Measurements from ENCODE around the gene PNCK.

PNCK gene

DNA sequence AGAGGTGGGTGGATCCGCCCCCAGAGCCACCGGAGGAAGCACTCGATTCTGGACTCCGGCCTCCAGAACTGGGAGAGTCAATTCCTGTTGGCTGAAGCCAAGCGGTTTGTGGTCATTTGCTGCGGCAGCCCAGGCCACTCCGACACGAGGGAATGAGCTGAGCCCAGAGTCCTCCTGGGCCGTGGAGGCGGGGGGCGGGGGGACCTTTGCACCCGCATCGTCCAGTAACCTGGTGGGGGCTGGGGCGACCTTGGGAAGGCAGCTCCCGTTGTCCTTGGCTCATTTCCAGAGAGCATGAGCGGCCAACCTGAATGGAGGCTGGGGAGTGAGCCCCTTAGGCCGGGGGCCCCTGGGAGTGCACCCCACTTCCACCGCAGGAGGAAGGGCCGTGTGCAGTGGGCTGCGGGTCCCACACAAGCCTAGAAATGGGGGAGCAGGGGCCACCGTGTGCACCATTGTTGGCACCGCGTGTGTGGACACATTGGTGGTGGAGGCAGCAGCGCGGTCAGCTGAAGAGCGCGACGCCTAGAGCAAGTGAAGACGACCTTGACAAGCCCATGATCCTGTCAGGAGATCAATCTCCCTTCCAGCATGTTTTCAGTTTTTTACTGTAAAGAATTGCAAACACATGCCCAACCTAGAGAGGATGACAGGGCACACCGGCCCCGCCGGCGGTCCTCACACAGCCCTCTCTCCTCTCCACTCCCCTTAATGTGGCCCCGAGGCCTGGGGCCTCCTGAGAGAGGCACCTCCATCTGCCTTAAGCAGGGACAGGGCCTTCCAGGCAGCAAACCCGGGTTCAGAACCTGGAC is 46.5 kb downstream of the PNCK start:
- DNase-seq: no peak

DNA sequence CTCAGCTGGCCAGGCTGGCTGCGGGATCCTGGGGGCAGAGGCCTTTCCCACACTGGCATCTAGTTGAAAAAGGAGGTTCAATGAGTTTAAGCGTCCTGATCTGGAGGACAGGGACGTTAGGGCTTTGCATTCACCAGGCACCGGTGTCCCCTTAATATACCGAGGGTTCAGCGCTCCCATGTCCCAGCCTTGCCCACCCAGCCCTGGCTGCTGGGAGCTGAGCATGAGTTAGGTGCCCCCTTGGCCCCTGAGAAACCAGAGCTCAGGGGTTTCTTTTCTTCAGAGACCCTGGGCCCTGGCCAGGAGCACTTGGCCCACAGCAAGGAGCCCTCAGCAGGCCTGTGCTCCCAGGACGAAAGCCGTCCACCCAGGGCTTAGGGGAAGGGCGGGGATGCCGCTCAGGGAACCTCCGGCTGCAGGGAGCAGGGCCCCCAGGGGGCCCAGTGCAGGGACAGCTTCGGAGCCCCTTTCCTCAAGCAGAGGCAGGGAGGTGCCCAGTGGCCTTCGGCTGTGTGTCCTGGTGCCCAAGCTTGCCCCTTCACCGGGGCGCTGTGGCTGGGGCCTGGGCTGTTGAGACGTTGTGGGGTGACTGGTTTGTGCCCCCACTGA is 47.5 kb downstream of the PNCK start:
- DNase-seq: no peak

DNA sequence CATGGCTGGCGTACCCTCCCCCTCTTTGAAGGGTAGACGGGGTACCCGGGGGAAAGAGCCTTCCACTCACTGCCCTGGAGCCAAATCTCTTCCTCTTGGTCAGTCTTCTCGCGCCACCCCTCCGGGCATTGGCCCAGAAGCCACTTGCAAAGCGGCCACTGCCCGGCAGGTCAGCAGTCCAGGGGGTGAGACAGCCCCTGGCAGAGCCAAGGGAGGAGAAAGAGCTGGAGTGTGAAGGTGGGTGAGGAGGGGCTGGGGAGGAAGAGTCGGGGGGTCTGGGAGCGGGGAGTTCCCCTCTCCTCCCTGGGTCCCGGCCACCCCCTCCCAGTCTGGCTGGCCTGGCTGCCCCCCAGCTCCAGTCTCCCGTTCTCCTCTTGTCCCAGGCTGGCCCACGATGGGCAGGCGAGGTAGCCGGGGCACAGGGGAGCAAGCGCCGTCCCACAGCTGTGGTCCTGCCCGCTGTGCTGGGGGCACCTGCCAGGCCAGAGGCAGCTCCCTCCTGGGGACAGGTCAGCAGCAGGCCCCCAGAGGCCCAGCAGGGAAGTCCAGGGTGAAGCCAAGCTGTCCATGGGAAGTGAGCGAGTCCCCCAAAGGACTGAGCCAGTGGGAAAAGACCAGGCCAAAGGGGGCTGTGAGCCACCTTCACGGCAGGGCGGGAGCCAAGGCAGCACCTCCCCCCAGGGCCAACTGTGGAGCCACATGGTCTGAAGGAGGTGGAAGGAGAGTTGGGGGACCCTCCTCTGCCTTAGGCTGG is 48.2 kb downstream of the PNCK start:
- DNase-seq: no peak

DNA sequence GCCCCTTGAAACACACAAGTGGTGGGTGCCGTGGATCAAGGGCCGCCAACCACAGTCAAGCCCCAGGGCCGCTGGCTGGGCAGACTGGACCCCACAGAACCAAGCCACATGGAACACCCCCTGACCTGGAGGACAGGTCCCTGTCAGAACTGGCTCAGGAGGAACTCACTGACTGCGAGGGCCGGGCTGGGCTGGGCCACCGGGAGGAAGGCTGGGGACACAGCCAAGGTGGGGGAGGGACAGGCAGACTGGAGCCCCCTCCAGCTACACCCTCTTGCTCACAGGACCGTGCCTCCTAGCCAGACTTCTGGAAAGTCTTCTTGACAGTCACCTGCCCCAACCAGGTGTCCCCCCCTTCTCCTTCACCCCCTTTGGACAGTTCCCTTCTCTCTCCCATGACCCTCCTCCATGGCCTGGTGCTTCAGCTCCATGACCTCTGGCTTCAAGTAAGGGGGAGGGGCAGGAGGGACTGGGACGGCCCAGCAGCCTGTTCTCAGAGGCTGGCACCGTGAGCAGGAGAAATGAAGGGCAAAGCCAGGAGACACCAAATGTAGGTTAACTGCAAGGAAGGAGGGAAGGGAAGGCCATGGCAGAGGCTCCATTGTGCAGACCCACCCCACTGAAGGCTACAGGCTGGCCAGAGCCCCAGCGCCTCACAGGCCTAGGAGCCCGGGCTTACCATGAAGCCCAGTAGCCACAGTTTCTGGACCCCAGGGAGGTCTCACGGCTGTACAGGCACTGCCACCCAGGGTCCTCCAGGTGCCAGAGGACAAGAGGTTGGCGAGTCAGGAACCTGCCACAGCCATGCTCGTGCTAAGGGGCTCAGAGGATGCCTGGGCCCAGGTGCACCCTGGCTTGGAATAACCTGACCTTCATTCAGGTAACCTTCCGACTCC is 49.2 kb downstream of the PNCK start:
- DNase-seq: no peak

DNA sequence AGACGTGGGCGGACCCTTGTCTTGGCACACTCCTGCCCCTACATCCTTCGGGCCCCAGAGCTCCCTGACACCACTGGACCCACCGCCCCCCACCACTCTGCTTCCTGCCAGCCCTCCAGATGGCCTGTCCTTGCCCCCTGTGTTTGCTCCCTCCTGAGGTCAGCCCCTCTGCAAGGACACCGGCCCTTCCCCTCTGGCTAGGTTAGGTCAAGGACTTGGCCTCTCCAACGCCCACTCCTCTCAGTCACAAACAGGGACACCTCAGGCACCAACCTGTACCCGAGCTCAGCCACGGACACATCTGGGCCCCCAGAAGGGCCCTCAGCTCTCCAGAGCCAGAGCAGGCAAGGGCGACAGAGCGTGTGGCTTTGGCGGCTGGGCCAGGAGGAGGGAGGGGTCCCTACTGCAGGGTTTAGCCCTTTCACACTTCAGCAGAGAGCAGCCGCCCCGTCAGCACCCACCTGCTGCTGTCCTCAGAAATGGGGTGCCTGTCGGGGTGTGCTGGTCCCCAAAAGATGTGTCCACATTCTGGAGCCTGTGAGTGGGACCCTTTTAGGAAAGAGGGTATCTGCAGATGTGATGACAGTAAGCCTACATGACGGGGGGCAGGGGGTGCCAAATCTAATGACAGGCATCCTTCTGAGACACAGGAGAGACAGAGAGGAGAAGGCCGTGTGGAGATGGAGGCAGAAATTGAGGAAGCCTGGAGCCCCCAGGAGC is 50.1 kb downstream of the PNCK start:
- no peak for DNase-seq

DNA sequence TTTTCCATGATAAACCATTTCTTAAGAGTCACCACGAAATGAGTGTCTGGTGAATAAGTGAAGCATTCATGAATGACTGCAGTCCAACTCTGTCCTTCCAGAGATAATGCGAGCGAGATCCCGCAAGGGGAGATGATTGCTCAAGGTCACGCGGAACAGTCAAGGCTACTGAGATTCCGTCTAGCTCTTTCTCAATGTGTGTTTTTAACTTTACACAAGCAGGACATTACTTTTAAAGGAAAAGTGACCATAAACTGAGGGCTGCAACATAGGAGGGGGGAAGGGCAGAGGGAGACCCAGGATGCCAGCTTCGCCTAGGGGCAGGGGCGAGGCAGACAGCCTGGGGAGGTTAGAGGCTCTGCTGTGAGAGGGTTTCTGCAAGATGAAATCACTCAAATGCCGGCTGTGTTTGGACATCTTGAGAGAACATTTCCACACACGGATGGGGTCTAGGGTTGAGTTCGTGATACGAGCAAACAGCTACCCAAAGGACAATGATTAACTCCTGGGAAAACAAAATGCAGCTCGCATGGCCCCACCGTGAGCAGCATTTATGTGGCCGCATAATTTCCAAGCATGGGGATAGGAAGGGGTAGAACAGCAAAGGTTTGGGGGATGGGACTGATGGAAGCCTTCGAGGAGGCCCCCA is 50.8 kb downstream of the PNCK start:
- no peak for DNase-seq

DNA sequence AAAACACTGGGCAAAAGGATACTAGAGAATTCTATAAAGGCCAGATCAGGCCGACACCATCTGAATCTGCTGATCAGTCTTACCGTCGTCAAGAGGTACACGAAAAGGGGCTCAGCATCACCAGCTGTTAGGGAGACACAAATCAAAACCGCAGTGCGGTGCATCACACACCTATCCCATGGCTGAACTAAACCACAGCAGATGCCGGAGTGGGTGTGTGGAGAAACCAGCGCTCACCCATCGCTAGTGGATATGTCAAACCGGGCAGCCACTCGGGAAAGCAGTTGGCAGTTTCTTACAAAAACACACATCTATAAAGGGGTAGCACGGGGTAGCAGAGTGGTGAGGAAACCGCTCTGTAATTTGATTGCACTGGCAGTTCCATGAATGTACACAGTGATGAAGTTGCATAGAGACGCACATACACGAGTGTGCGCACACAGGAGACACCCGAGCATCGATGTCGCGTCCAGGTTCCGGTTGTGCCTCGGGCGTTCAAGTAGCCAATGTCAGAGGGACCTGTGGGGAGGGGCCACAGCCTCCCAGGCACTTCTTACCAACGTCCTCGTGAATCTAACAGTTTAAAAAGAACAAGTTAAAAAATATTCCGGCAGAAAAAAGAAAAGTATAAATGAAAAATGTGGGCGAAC is 51.5 kb downstream of the PNCK start:
- no peak for DNase-seq

DNA sequence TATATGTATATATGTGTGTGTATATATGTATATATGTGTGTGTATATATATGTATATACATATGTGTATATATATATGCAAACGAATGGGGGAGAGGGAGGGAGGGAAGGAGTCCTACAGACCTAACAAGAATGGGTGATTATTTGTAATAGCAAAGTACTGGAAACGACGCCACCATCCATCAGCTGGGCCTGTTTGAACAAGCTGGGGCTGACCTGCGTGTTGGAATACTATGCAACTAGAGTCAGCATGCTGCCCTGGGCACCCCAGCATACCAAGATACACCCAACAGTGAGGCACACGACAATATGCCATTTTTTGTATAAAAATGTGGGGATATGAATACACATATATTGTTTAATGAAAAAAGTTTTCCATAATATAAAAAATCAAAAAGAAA is 53.0 kb downstream of the PNCK start:
- no peak for DNase-seq
